K562 (cell line): ENCODE data around the gene SLC7A5. TPM values are rescaled to one million over a fixed set of nuclear protein-coding genes. Genes with fewer than 3 reads are reported as not detected.

Experiments used
- CHCHD3 ChIP-seq: fragments of 250-450 bp; sonication (Bioruptor Pico); IDR thresholded peaks from 2 replicates; pipeline ENCODE4 v2.1.2; 2022; ENCODE audit warnings: mild to moderate bottlenecking
- LARP7 ChIP-seq: fragments of 450-650 bp; IDR thresholded peaks from 2 replicates; pipeline ENCODE4 v1.6.1; 2016
- MBD2 ChIP-seq: sonication (generic); IDR thresholded peaks from 2 replicates; pipeline ENCODE4 v1.6.1; 2016; ENCODE audit warnings: low read depth, borderline replicate concordance
- POLR2AphosphoS5 ChIP-seq: IDR thresholded peaks from 2 replicates; pipeline ENCODE4 v1.6.1; 2011; ENCODE audit warnings: mild to moderate bottlenecking, low read depth, low read length, moderate library complexity; ENCODE audit not compliant: control insufficient read depth, insufficient read depth
- ZNF165 ChIP-seq: fragments of 250-450 bp; sonication (Bioruptor Pico); IDR thresholded peaks from 2 replicates; pipeline ENCODE4 v1.4.0; 2020; ENCODE audit warnings: borderline replicate concordance
- ZNF584 ChIP-seq: fragments of 200-800 bp; sonication (Bioruptor generic); IDR thresholded peaks from 2 replicates; pipeline ENCODE4 v1.6.1; 2016; ENCODE audit warnings: low read depth, mild to moderate bottlenecking, missing genetic modification characterization, missing compliant biosample characterization
- polyA plus RNA-seq, 8 experiments: library from polyadenylated mRNA; depleted of rRNA in 4 of 8; stranded (reverse) in 5 of 8; unstranded in 3 of 8; fragments of >200 nt; fragmentation: Nextera tagmentation in 2 of 8; fragmentation: Illumina TruSeq in 1 of 8; extraction: Ambion mirVana in 2 of 8; extraction: Trizol in 1 of 8; gene quantifications; 2 replicates each; pipeline versions ENCODE4 v1.2.1 to v1.2.3, GENCODE V29; 2011 to 2014; ENCODE audit warnings: inconsistent platforms in 1 of 8, missing spikeins in 1 of 8
- total RNA-seq, 7 experiments: library from RNA; depleted of rRNA in 6 of 7; stranded (reverse); fragments of >200 nt in 6 of 7; fragmentation: Illumina TruSeq in 2 of 7; extraction: Trizol in 2 of 7; gene quantifications; 2 replicates each; pipeline versions ENCODE4 v1.2.1 to v1.2.3, GENCODE V29; 2011 to 2021; ENCODE audit warnings: low replicate concordance in 1 of 7
- TF ChIP-seq, protein P1 (sequence below): fragments of 450-650 bp; IDR thresholded peaks from 2 replicates; pipeline ENCODE4 v1.6.1; 2014; ENCODE audit warnings: low read depth, mild to moderate bottlenecking, moderate library complexity, borderline replicate concordance
- TF ChIP-seq, protein P2 (sequence below): sonication (generic); formaldehyde crosslinking; IDR thresholded peaks from 2 replicates; pipeline ENCODE4 v1.8.0; 2022; ENCODE audit warnings: missing genetic modification reagents, mild to moderate bottlenecking, borderline replicate concordance
- TF ChIP-seq, protein P3 (sequence below), 3 experiments: IDR thresholded peaks in 2 of 3; conservative IDR thresholded peaks in 1 of 3; 2 replicates each; pipeline ENCODE4 v1.5.1; 2011 to 2012; ENCODE audit warnings: low read length in 3 of 3, mild to moderate bottlenecking in 3 of 3, control low read depth in 2 of 3, improper control_type of control experiment in 1 of 3, inconsistent platforms in 1 of 3, low read depth in 1 of 3, mixed read lengths in 1 of 3, moderate library complexity in 1 of 3; ENCODE audit not compliant: insufficient read depth in 2 of 3
- TF ChIP-seq, protein P4 (sequence below): sonication (generic); formaldehyde crosslinking; IDR thresholded peaks from 2 replicates; pipeline ENCODE4 v1.8.0; 2022; ENCODE audit warnings: missing genetic modification reagents, mild to moderate bottlenecking, borderline replicate concordance
- TF ChIP-seq, protein P5 (sequence below): fragments of 200-800 bp; sonication (Bioruptor generic); IDR thresholded peaks from 2 replicates; pipeline ENCODE4 v1.6.1; 2017; ENCODE audit warnings: missing genetic modification characterization, missing compliant biosample characterization
- TF ChIP-seq, protein P6 (sequence below): IDR thresholded peaks from 2 replicates; pipeline ENCODE4 v1.6.1; 2012; ENCODE audit warnings: low read depth, low read length, improper control_type of control experiment, borderline replicate concordance
- TF ChIP-seq, protein P7 (sequence below): sonication (generic); formaldehyde crosslinking; IDR thresholded peaks from 2 replicates; pipeline ENCODE4 v1.9.0; 2022; ENCODE audit warnings: mild to moderate bottlenecking, missing genetic modification reagents

The SLC7A5 gene
- total and polyA plus RNA-seq, 9 of the 15 experiments (the other 6 are each of a cell fraction or from before 2014, with no cell fraction given), result 1.9 to 220 (median 18.6) TPM

DNA sequence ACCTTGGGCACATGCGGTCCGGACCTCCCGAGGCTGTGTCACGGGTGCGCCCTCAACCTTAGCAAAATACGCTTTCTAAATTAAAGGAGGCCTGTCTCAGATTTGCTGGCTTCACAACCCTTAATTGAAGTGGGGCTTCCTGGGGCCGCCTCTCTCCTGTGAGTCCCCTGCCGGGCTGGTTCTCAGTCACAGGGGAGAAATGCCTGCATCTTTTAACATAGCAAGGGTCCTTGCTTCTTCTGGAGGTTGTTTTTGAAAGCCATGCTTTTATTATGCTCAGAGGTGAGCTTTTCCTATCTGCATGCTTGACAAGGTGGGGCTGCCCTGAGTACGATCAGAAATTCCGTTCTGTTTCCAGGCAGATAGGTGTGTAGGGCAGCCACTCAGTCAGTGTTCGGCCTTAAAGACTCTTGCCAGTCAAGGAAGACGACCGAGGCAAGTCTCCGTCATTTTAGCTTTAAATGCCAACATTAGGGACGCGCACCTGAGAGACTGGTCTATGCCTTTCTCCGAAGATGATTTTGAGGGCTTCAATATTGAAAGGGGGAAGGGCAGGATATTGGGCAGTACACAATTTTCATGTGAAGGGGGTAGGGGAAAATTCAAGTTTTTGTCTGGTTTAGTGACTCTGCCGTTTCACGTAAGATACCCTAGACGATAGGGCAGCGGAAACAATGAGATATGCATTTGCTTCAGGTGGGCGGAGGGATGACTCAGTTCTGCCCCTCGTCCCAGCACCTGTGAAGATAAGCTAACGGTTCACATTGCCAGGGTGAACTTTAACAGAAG is 5.5 kb upstream of the SLC7A5 start (continued):
- TF ChIP-seq, protein P1, sequence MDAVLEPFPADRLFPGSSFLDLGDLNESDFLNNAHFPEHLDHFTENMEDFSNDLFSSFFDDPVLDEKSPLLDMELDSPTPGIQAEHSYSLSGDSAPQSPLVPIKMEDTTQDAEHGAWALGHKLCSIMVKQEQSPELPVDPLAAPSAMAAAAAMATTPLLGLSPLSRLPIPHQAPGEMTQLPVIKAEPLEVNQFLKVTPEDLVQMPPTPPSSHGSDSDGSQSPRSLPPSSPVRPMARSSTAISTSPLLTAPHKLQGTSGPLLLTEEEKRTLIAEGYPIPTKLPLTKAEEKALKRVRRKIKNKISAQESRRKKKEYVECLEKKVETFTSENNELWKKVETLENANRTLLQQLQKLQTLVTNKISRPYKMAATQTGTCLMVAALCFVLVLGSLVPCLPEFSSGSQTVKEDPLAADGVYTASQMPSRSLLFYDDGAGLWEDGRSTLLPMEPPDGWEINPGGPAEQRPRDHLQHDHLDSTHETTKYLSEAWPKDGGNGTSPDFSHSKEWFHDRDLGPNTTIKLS, result no peak
- no peak for TF ChIP-seq LARP7
- TF ChIP-seq, protein P2, sequence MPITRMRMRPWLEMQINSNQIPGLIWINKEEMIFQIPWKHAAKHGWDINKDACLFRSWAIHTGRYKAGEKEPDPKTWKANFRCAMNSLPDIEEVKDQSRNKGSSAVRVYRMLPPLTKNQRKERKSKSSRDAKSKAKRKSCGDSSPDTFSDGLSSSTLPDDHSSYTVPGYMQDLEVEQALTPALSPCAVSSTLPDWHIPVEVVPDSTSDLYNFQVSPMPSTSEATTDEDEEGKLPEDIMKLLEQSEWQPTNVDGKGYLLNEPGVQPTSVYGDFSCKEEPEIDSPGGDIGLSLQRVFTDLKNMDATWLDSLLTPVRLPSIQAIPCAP, result no peak
- TF ChIP-seq, protein P3, sequence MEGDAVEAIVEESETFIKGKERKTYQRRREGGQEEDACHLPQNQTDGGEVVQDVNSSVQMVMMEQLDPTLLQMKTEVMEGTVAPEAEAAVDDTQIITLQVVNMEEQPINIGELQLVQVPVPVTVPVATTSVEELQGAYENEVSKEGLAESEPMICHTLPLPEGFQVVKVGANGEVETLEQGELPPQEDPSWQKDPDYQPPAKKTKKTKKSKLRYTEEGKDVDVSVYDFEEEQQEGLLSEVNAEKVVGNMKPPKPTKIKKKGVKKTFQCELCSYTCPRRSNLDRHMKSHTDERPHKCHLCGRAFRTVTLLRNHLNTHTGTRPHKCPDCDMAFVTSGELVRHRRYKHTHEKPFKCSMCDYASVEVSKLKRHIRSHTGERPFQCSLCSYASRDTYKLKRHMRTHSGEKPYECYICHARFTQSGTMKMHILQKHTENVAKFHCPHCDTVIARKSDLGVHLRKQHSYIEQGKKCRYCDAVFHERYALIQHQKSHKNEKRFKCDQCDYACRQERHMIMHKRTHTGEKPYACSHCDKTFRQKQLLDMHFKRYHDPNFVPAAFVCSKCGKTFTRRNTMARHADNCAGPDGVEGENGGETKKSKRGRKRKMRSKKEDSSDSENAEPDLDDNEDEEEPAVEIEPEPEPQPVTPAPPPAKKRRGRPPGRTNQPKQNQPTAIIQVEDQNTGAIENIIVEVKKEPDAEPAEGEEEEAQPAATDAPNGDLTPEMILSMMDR (IDR thresholded peaks at IDR 0.05 in 2 of 3, conservative IDR thresholded peaks at IDR 0.05 in 1 of 3; ENCODE audit: insufficient read depth in 2 of 3, low read depth in 1 of 3, low read length in 3 of 3), result no peak
- no peak for TF ChIP-seq POLR2AphosphoS5
- no peak for TF ChIP-seq ZNF584 (CRISPR knock-in tag)
- TF ChIP-seq, protein P4, sequence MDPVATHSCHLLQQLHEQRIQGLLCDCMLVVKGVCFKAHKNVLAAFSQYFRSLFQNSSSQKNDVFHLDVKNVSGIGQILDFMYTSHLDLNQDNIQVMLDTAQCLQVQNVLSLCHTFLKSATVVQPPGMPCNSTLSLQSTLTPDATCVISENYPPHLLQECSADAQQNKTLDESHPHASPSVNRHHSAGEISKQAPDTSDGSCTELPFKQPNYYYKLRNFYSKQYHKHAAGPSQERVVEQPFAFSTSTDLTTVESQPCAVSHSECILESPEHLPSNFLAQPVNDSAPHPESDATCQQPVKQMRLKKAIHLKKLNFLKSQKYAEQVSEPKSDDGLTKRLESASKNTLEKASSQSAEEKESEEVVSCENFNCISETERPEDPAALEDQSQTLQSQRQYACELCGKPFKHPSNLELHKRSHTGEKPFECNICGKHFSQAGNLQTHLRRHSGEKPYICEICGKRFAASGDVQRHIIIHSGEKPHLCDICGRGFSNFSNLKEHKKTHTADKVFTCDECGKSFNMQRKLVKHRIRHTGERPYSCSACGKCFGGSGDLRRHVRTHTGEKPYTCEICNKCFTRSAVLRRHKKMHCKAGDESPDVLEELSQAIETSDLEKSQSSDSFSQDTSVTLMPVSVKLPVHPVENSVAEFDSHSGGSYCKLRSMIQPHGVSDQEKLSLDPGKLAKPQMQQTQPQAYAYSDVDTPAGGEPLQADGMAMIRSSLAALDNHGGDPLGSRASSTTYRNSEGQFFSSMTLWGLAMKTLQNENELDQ (CRISPR knock-in tag), result no peak
- TF ChIP-seq MBD2, result no peak; the same call in 1 of the 2 replicates
- TF ChIP-seq, protein P5, sequence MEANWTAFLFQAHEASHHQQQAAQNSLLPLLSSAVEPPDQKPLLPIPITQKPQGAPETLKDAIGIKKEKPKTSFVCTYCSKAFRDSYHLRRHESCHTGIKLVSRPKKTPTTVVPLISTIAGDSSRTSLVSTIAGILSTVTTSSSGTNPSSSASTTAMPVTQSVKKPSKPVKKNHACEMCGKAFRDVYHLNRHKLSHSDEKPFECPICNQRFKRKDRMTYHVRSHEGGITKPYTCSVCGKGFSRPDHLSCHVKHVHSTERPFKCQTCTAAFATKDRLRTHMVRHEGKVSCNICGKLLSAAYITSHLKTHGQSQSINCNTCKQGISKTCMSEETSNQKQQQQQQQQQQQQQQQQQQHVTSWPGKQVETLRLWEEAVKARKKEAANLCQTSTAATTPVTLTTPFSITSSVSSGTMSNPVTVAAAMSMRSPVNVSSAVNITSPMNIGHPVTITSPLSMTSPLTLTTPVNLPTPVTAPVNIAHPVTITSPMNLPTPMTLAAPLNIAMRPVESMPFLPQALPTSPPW, result no peak
- TF ChIP-seq, protein P6, sequence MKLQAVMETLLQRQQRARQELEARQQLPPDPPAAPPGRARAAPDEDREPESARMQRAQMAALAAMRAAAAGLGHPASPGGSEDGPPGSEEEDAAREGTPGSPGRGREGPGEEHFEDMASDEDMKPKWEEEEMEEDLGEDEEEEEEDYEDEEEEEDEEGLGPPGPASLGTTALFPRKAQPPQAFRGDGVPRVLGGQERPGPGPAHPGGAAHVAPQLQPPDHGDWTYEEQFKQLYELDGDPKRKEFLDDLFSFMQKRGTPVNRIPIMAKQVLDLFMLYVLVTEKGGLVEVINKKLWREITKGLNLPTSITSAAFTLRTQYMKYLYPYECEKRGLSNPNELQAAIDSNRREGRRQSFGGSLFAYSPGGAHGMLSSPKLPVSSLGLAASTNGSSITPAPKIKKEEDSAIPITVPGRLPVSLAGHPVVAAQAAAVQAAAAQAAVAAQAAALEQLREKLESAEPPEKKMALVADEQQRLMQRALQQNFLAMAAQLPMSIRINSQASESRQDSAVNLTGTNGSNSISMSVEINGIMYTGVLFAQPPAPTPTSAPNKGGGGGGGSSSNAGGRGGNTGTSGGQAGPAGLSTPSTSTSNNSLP, result no peak
- TF ChIP-seq, protein P7, sequence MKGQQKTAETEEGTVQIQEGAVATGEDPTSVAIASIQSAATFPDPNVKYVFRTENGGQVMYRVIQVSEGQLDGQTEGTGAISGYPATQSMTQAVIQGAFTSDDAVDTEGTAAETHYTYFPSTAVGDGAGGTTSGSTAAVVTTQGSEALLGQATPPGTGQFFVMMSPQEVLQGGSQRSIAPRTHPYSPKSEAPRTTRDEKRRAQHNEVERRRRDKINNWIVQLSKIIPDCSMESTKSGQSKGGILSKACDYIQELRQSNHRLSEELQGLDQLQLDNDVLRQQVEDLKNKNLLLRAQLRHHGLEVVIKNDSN (CRISPR knock-in tag), result no peak
- no peak for TF ChIP-seq CHCHD3 (CRISPR knock-in tag)
- no peak for TF ChIP-seq ZNF165 (CRISPR knock-in tag)
